GM21447 (cell line): Measurements from ENCODE around the gene ESRRB.

Experiments used
- ATAC-seq: cut with Tn5 transposase; IDR thresholded peaks from one replicate; pipeline ENCODE4 v1.9.1; 2021; ENCODE audit not compliant: unreplicated experiment

The ESRRB gene

DNA sequence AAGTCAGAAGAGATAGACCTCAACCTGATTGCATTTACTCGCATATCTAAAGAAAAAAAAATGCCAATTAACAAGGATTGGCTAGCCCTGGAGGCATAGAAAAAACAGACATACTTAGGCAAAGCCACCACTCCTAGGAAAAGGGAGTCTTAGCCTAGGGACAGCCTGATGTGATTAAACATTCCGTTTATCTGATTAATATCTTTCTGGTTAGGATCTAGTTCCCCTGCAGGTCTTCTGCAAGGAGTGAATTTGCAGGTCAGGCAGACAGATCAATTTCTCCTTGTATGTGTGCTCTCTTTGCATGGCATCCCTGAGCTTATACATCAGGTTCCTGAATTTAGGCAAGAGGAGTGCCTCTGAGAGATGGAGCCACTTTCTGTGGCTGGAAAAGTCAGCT lies 70.5 kb downstream of the ESRRB start:
- no peak for ATAC-seq

DNA sequence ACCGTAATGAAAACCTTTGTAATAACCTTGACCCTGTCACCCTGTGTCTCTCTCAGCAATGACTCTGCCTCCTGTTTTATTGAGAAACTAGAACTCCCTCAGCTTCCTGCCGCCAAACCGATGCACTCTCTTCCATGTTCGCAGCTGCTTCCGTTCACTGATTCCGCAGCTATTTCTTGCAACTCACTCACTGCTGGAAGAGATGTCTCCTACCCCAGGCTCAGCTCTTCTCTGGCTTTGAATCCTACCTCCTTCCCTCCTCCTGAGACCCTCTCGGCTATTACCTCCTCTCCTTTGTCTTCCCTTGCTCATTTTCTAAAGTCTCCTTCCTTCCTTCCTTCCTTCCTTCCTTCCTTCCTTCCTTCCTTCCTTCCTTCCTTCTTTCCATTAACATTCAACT lies 71.0 kb downstream of the ESRRB start:
- no peak for ATAC-seq

DNA sequence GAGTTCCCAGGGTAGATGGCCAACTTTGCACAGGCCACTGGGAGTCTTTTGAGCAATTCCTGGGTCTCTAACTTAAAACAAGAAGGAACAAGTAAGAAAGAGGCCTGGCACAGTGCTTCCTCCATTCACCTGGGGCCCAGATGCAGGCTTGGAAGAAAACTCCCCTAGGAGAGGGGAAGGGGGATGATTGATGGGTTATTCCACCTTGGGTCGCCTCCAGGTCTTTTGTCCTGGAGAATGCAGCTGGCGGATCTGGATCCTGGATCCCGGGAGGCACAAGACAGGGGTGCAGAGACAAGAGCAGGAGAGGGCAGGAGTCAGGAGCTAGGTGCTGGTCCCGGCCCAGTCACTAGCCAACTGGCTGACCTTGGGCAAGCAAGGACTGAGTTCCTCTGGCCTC lies 74.5 kb downstream of the ESRRB start:
- no peak for ATAC-seq

DNA sequence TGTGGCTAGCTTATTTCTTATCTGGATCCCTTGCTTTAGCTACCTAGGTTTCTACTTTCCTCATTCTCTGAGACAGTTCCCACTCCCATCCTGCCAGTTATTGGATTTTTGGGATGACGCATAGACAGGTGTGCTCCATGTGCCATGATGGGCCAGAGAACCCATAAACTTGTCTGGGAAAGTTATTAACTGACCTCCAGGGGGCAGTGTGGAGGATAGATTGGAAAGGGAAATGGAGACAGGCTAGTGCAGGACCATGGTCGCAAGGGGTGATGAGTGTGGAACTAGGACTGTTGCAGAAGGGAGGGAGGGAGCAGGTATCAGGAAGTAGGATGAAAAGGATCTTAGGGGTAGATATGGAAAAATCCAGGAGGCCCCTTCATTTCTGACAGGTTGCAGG lies 80.3 kb downstream of the ESRRB start:
- no peak for ATAC-seq

DNA sequence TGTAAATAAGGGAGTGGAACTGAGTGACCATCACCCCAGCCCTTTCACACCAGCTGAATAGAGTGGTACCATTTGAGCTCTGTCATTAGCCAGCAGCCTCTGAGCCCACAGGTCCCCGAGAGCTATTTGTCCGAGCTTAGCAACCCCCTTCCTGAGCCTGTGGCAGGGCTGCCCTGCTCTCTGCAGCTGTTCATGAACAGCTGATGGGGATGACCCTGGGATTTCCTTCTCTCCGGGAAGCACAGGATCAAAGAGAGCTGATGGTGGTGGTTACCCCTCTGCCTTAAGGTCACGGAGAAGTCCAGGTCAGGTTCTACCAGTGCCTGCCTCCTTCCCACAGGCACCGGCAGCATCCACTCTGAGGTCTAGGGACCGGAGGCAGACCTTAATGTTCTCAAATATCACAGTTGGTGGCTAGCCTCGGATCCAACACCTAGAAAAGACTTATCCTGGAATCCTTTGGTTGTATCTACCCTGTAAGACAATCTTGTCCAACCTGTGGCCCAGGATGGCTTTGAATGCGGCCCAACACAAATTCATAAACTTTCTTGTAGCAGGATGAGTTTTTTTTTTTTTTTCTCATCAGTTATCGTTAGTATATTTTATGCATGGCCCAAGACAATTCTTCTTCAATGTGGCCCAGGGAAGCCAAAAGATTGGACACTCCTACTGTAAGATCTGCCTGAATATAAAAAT lies 81.1 kb downstream of the ESRRB start:
- ATAC-seq = no peak

DNA sequence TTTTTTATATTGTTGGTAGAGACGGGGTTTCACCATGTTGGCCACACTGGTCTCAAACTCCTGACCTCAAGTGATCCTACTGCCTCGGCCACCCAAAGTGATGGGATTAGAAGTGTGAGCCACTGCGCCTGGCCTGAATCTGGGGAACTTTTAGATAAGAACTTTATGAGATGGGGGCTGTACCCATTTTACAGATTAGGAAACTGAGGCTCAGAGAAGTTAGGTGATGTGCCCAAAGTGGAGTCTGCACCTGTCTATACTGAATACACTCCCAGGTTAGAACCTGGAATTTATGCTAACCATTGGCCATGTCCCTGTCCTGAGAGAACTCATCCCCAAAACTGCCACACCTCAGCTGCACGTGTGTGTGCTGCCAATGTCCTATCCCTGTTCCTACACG lies 81.9 kb downstream of the ESRRB start:
- ATAC-seq = no peak

DNA sequence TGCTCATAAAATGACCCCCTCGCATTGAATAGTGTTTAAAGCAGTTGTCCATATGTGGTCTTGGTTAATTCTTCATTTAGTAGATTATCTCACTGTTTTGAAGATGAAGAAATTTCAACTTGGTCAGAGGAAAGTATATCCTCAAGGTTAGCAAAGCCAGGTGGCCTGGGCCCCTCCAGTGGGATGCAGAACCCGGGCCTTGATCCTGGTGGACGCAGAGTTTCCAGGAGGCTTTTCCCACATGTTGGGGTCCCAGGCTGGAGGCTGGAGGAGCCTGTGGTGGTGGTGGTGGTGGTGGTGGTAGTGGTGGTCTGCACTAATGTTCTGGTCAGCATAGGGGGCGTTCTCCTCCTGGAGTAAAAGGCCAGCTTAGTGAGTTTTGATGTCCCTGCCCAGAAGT lies 85.9 kb downstream of the ESRRB start:
- ATAC-seq = no peak

DNA sequence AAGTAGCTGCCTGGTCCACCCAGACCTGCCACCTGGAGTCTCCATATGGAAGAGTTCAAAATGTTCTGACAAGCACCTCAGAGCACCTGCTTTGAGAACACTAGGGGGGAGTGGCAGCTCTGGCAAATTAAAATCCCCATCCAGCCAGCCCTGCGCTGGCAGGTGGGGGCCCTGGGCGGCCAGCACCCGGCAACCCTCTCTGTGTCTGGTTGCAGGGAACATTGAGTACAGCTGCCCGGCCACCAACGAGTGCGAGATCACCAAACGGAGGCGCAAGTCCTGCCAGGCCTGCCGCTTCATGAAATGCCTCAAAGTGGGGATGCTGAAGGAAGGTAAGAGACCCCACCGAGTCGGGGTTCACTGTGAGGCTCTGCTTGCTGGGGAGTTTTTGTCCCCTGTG lies 86.4 kb downstream of the ESRRB start:
- ATAC-seq = no peak

DNA sequence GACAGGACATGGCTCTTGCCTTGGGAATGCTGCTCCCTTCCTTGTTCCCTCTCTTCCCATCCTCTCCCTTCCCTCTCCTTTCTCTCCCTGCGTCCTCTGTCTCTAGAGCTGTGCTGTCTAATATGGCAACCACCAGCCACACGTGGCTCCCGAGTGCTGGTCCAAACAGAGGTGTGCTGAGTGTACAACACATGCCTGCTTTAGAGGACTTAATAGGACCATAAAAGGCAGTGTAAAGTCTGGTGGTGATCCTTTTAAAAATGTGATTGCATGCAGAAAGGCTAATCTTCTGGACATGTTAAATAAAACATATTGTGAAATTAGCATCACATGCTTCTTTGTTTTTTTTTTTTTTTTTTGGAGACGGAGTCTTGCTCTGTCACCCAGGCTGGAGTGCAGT lies 87.2 kb downstream of the ESRRB start:
- no peak for ATAC-seq

DNA sequence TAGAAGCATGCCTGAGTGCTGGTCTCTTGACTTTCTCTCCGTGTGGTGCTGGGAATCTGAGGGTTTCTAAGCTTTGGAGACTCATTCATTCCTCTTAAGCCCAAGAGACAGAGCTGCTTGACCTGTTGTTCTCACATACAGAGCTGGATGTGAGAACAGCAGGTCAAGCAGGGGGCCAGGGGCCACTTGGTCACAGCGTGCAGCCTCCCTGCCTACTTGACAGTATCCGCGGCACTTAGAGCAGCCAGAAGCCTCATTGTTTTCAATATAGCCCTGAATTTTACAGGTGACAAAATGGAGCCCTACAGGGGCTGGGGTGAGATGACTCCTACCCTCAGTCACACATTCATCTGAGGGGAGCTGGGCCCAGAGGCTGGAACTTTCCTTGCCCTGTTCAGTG lies 88.9 kb downstream of the ESRRB start:
- ATAC-seq = no peak

DNA sequence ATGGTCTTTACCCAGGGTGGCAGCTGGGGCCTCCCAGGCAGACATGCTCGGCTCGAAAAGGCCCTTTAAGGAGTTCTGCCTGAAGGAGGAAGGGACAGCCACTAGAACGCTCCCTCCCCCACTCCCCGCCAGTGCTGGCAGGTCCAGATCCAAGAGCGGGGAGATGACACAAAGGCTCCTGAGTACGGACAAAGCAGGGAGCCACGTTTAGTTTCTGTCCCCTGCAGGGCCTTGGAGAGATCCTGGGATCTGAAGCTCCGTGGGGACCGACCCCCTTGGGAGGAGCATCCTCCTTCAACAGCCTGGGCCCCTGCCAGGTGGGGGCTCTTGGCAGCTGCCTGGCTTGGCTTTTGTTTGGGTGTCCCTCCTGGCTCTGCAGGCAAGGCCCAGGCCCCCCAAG lies 89.7 kb downstream of the ESRRB start:
- no peak for ATAC-seq

DNA sequence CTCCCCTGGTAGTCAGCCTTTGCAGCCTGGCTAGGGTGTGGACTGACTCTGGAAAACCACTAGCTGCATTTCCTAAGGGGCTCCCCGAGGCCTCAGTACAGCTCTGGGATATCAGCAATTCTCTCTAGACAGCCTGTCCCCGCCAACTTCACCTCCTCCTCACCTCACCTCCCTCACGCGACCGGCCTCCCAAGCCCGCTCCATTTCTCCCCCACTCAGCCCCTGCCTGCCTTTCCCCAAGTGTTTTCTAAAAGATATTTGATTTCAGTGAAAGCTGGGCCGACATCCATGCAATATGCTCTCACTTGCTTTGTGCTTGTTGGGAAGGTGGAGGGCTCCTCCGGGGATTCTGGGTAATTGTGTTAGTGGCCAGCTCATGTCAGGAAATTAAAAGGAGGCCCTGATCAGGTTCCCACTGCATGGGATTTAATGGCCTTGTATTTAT lies 91.8 kb downstream of the ESRRB start:
- ATAC-seq = no peak

DNA sequence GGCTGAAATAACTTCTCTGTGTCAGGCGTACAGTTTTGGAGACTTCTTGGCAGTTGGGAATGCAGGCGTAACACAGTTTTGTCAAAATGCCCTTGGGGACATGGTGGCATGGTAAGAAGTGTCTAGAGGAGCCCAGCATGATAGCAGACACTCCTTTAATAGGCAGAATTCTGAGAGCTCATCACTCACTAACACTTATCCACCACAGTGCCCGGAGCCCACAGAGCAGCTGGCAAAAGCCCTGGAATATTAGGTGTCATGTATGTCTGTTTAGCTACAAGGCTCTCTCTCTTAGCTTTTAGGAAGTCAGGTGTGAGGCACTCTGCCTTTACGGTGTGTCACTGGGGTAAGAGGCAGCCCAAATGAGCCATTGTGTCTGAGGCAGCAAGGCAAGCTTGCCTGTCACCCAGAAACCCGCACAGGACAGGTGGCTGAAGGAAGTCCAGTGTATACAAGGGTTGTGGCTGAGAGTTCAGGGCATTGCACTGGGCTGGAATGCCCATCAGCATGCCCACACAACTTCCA lies 96.3 kb downstream of the ESRRB start:
- ATAC-seq = no peak

DNA sequence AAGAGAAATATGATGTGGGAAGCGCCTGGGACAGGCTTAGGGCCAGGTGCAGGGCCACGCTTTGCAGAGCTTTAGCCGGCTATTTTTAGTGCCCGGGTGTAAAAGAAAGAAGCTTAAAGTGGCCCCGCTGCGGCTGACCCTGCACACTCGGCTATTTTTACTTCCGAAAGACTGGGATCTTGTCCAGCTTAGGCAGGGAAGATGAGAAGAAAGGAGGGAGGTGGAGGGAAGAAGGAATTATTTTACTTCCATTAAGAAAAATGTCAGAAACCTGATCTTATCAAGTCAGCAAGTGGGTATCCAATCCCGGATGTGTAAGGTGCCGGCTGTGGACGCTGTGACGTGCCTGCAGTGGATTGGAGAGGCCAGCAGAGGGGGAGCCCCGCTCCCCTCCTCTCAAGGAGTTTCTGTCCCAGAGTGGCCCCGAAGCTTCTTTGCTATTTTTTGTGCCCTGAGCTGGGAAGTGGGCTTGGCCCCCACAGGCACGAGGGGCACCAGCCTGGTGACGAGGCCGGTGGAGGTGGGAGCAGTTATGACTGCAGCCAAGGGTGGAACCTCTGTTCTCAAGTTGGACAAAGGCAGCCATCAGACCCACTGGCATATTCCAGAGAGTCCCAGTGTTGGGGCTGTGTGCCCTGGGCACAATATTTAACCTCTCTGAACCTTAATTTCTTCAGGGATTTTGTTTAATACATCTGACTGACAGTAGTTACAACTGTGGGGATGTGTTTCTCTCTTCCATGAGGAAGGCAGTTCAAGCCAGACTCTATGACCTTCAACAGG lies 97.7 kb downstream of the ESRRB start:
- no peak for ATAC-seq

DNA sequence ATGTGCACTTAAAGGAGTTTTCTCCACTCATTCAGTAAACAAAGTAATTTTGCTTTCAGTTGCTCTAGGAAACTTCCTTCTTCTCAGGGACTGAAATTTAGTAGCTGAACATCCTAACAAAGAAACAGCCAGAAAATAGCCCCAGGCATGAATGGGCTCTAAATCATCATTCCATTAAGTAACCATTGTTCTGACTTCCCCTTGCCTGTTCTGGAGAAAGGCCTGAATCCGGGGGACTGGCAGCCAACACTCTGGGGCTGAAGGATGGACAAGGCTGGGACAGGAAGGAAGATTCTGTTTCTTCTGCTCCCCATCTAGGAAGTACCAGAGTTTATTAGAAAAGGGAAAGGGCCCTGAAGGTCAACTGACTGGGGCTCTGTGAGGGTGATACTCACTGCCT lies 104.5 kb downstream of the ESRRB start:
- no peak for ATAC-seq

DNA sequence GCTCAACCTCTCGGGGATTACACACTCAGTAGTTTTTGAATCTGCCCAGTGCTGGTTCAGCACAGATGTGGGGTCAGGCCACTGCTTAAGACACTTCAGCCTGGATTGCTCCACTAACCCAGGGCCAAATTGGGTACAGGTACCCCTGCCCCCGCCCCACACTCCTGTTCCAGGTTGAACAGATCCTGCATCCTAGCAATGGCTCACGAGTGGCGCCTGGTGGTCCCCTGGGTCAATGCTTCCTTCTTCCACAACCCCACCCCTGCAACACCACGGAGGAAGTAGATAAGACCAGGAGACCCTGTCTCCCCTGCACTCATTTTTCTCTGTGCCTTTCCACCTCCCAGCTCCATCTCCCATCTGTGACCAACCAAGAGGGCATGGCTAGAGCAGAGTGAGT lies 108.4 kb downstream of the ESRRB start:
- no peak for ATAC-seq

DNA sequence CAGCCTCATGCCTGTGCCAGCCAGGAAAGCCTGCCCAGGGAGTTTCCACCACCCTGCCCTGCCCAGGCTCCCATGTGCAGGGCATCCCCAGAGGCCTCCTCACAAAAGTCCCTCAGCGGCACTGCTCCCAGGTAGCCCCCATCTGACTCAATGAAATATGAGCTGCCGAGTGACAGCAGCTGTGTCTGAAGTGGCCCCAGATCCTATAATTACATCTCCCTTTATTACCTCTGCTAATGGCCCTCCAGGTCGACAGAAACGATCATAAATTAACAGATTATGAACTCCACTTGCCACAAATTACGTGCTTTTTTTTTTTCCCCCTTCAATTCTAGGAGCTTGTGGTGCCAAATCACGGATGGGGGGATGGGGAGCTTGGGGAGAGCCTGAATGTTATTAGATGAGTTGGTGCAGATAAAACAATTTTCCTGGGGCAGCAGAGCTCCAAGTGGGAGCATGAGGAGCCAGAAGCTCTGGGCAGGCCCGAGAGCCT lies 110.4 kb downstream of the ESRRB start:
- ATAC-seq = no peak

DNA sequence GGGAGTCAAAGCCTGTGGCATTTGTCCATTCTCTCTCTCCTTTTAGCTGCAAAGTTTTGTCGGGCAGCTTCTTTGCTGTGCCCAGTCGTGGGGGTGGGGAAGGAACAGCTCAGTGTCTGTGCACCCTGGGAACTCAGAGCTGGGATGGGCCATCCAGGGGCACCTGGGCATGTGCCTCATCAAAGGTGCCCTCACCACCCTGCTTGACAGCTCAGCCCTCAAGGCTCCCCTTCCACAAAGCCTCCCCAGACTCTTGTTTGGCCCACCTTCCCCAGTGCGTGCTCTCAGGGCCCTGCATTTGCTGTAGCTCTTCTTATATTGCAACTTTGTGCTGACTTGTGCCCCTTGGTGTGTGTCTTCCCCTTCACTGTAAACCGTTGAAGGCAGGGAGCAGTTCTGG lies 112.6 kb downstream of the ESRRB start:
- ATAC-seq = no peak

DNA sequence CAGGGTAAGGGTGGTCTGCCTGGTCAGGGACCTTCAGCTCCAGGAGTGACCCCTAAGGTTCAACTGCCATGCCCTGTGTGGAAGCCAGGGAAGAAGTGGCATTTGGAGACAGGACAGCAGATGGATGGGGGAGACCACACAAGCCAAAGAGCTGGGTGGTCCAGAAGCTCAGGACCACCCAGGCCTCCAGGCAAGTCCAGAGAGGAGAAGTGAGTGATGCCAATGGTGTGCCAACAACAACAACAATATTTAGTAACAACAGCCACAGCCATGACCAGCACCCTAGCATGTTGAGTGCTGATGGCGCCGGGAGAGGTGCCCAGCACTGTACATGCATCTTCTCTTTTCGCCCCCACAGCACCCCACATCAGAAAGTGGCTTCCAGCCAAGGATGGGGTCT lies 113.7 kb downstream of the ESRRB start:
- ATAC-seq = no peak

DNA sequence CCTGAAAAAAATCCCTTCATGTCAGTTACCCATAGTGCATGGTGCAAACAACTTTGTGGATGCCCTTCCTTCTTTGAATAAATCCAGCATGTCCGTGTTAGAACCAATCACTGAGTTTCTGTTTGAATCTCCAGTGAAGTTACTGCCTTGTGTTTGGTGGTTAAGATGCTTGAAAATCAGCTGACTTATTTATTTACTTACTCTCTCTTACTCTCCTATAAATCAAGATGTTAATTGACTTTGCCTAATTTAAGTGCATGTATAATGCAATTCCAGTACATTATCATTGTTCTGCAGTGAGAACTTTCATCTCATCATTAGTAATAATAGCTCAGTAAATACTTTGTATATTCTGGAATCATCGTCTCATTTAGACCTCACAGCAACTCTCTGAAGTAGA lies 114.2 kb downstream of the ESRRB start:
- no peak for ATAC-seq

DNA sequence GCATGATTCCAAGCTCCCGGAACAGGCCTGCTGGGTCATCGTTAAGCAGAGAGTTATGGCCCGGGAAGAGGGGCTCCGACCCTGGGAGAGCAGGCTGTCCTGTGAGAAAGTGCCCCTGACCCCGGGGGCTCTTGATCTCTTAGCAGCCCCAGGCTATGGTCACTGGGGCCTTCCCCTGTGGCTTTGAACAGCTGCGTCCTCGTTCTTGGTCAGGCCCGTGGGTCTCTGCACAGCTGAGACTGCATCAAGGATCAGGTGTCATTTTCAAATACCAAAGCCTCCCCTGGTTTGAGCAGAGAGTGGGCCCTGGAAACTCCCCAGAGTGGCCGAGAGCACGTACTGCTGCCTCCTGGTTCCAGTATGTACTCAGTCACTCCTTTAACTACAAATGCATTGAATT lies 114.8 kb downstream of the ESRRB start:
- ATAC-seq = no peak

DNA sequence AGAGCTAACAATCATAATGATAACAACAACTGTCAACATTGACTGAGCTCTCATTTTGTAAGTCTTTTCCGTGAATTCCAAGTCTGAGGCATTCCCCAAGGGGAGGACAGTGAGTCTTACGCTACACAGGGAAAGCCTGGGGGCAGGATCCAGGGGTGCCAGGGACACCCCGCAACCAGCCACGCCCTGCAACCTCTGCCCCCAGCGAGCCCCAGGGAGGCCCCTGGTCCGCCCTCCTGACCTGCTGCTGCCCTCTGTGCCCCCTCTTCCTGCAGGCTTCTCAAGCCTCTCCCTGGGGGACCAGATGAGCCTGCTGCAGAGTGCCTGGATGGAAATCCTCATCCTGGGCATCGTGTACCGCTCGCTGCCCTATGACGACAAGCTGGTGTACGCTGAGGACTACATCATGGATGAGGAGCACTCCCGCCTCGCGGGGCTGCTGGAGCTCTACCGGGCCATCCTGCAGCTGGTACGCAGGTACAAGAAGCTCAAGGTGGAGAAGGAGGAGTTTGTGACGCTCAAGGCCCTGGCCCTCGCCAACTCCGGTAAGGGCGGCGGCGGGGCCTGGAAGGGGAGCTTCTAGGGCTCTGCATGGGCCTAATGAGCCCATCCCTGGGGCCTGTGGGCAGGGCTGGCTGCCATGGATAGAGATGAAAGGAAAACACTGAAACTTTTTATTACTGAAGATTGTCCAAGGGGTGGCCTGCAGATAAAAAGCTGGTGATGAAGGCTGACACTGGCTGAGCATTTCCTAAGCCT lies 115.4 kb downstream of the ESRRB start:
- ATAC-seq = no peak
